ENCODE results near the gene PRKN.

PRKN gene

GRCh38 chr6:161747506-161747905 lies 980.1 kb downstream of the PRKN start:
- Histone ChIP-seq H3K27ac (ENCODE audit: insufficient read depth, low read depth, low read length, poor library complexity, severe bottlenecking) (no peak overlapping the region), H3K27me3 (ENCODE audit: control insufficient read depth, insufficient read depth, low read length, poor library complexity, severe bottlenecking) (no peaks in the 10 kb centered on the region)
- WGBS, 2 experiments = 86 to 87% methylated on average over 7 of the region's 7 CpGs

GRCh38 chr6:161745594-161746141 lies 981.9 kb downstream of the PRKN start:
- no peaks in the 10 kb centered on the region for H3K9me3 ChIP-seq (ENCODE audit: control insufficient read depth, low read length)
- H3K4me1 ChIP-seq (ENCODE audit: control insufficient read depth, insufficient read depth, low read length) = peaks cover 3% of the 10 kb centered on the region
- H3K4me3 ChIP-seq (ENCODE audit: insufficient read depth, low read depth, low read length) = no peak overlapping the region
- H3K36me3 ChIP-seq (ENCODE audit: control insufficient read depth, insufficient read depth, low read length) = no peaks in the 10 kb centered on the region
- no peaks in the 10 kb centered on the region for H3K27me3 ChIP-seq (ENCODE audit: control insufficient read depth, insufficient read depth, low read length, poor library complexity, severe bottlenecking)
- 80 to 89% methylated on average over 5 of the region's 5 CpGs for WGBS, 2 experiments
- no peak overlapping the region for H3K27ac ChIP-seq (ENCODE audit: insufficient read depth, low read depth, low read length, poor library complexity, severe bottlenecking)

More at GRCh38 chr6:161747506-161747905, 980.1 kb downstream of the PRKN start:
- H3K4me3 ChIP-seq (ENCODE audit: insufficient read depth, low read depth, low read length) = no peak overlapping the region
- H3K9me3 ChIP-seq (ENCODE audit: control insufficient read depth, low read length) = no peaks in the 10 kb centered on the region
- no peaks in the 10 kb centered on the region for H3K36me3 ChIP-seq (ENCODE audit: control insufficient read depth, insufficient read depth, low read length)
- H3K4me1 ChIP-seq (ENCODE audit: control insufficient read depth, insufficient read depth, low read length) = peaks cover 3% of the 10 kb centered on the region

GRCh38 chr6:161745128-161745527 lies 982.4 kb downstream of the PRKN start:
- no peaks in the 10 kb centered on the region for H3K9me3 ChIP-seq (ENCODE audit: control insufficient read depth, low read length)
- no peak overlapping the region for H3K4me3 ChIP-seq (ENCODE audit: insufficient read depth, low read depth, low read length)
- no peak overlapping the region for H3K27ac ChIP-seq (ENCODE audit: insufficient read depth, low read depth, low read length, poor library complexity, severe bottlenecking)
- H3K27me3 ChIP-seq (ENCODE audit: control insufficient read depth, insufficient read depth, low read length, poor library complexity, severe bottlenecking) = no peaks in the 10 kb centered on the region
- WGBS, 2 experiments = 88 to 93% methylated on average over 2 of the region's 2 CpGs
- no peaks in the 10 kb centered on the region for H3K36me3 ChIP-seq (ENCODE audit: control insufficient read depth, insufficient read depth, low read length)
- peaks cover 3% of the 10 kb centered on the region for H3K4me1 ChIP-seq (ENCODE audit: control insufficient read depth, insufficient read depth, low read length)

GRCh38 chr6:161744211-161745067 lies 983.1 kb downstream of the PRKN start:
- Histone ChIP-seq H3K9me3 (ENCODE audit: control insufficient read depth, low read length) (no peaks in the 10 kb centered on the region), H3K4me1 (ENCODE audit: control insufficient read depth, insufficient read depth, low read length) (peaks cover 2% of the 10 kb centered on the region), H3K27ac (ENCODE audit: insufficient read depth, low read depth, low read length, poor library complexity, severe bottlenecking) (no peak overlapping the region), H3K36me3 (ENCODE audit: control insufficient read depth, insufficient read depth, low read length) (no peaks in the 10 kb centered on the region), H3K4me3 (ENCODE audit: insufficient read depth, low read depth, low read length) (no peak overlapping the region), H3K27me3 (ENCODE audit: control insufficient read depth, insufficient read depth, low read length, poor library complexity, severe bottlenecking) (no peaks in the 10 kb centered on the region)
- WGBS, 2 experiments = 94 to 95% methylated on average over 13 of the region's 14 CpGs

GRCh38 chr6:161743509-161744178 lies 983.9 kb downstream of the PRKN start:
- H3K4me1 ChIP-seq (ENCODE audit: control insufficient read depth, insufficient read depth, low read length) = no peaks in the 10 kb centered on the region
- no peaks in the 10 kb centered on the region for H3K27me3 ChIP-seq (ENCODE audit: control insufficient read depth, insufficient read depth, low read length, poor library complexity, severe bottlenecking)
- no peaks in the 10 kb centered on the region for H3K9me3 ChIP-seq (ENCODE audit: control insufficient read depth, low read length)
- no peak overlapping the region for H3K4me3 ChIP-seq (ENCODE audit: insufficient read depth, low read depth, low read length)
- H3K27ac ChIP-seq (ENCODE audit: insufficient read depth, low read depth, low read length, poor library complexity, severe bottlenecking) = no peak overlapping the region
- 88 to 90% methylated on average over 15 of the region's 15 CpGs for WGBS, 2 experiments
- H3K36me3 ChIP-seq (ENCODE audit: control insufficient read depth, insufficient read depth, low read length) = no peaks in the 10 kb centered on the region

GRCh38 chr6:161740486-161740885 lies 987.1 kb downstream of the PRKN start:
- no peaks in the 10 kb centered on the region for H3K36me3 ChIP-seq (ENCODE audit: control insufficient read depth, insufficient read depth, low read length)
- 95% methylated on average over 7 of the region's 7 CpGs for WGBS, 2 experiments
- no peak overlapping the region for H3K27ac ChIP-seq (ENCODE audit: insufficient read depth, low read depth, low read length, poor library complexity, severe bottlenecking)
- no peaks in the 10 kb centered on the region for H3K4me1 ChIP-seq (ENCODE audit: control insufficient read depth, insufficient read depth, low read length)
- no peak overlapping the region for H3K4me3 ChIP-seq (ENCODE audit: insufficient read depth, low read depth, low read length)
- H3K9me3 ChIP-seq (ENCODE audit: control insufficient read depth, low read length) = no peaks in the 10 kb centered on the region
- H3K27me3 ChIP-seq (ENCODE audit: control insufficient read depth, insufficient read depth, low read length, poor library complexity, severe bottlenecking) = no peaks in the 10 kb centered on the region

- no peaks in the 10 kb centered on the region for H3K27me3 ChIP-seq (ENCODE audit: control insufficient read depth, insufficient read depth, low read length, poor library complexity, severe bottlenecking)
- H3K4me1 ChIP-seq (ENCODE audit: control insufficient read depth, insufficient read depth, low read length) = no peaks in the 10 kb centered on the region
- H3K9me3 ChIP-seq (ENCODE audit: control insufficient read depth, low read length) = no peaks in the 10 kb centered on the region
- WGBS, 2 experiments = 90 to 91% methylated on average over 6 of the region's 6 CpGs
- H3K4me3 ChIP-seq (ENCODE audit: insufficient read depth, low read depth, low read length) = no peak overlapping the region
- H3K36me3 ChIP-seq (ENCODE audit: control insufficient read depth, insufficient read depth, low read length) = no peaks in the 10 kb centered on the region
- H3K27ac ChIP-seq (ENCODE audit: insufficient read depth, low read depth, low read length, poor library complexity, severe bottlenecking) = no peak overlapping the region
Observed at GRCh38 chr6:161736781-161737292, 990.7 kb downstream of the PRKN start.

DNA sequence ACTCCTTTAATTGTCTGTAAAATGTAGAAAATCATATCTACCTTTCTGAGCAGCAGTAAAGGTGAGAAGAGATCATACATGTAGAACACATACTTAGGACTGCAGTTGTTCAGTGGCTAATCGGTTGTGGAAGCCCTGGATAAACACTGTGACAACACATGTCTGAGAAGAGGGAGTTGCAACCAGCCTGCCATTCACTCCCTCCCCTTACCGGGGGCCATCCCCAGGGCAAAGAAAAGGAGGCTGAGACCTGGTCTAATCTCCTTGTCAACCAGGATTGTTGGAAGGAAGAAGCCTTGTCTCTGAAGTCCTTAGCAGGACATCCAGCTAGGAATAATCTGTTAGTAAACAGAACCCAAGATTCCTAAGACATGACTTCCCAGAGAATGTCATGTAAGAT lies 991.2 kb downstream of the PRKN start:
- Histone ChIP-seq H3K27me3 (ENCODE audit: control insufficient read depth, insufficient read depth, low read length, poor library complexity, severe bottlenecking) (no peaks in the 10 kb centered on the region), H3K4me3 (ENCODE audit: insufficient read depth, low read depth, low read length) (no peak overlapping the region), H3K4me1 (ENCODE audit: control insufficient read depth, insufficient read depth, low read length) (no peaks in the 10 kb centered on the region), H3K27ac (ENCODE audit: insufficient read depth, low read depth, low read length, poor library complexity, severe bottlenecking) (no peak overlapping the region), H3K9me3 (ENCODE audit: control insufficient read depth, low read length) (no peaks in the 10 kb centered on the region), H3K36me3 (ENCODE audit: control insufficient read depth, insufficient read depth, low read length) (no peaks in the 10 kb centered on the region)
- 76 to 88% methylated on average over 2 of the region's 2 CpGs for WGBS, 2 experiments

DNA sequence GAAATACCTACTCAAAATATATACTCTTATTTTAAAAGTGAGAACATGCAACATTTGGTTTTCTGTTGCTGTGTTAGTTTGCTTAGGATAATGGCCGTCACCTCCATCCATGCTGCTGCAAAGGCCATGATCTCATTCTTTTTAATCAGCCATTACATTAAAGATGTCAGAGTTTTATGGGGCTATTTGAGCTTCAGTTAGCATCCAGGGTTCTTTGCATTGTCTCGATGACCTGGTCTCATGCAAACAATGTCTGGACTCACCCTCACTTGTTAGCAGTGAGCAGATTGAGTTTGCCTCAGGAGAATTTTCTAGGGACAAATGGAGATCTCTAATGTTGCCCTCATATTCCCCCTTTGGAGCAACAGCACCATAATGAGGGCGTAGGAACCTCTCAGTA lies 995.0 kb downstream of the PRKN start:
- Histone ChIP-seq H3K36me3 (ENCODE audit: control insufficient read depth, insufficient read depth, low read length) (no peaks in the 10 kb centered on the region), H3K9me3 (ENCODE audit: control insufficient read depth, low read length) (no peaks in the 10 kb centered on the region), H3K4me1 (ENCODE audit: control insufficient read depth, insufficient read depth, low read length) (no peaks in the 10 kb centered on the region), H3K27ac (ENCODE audit: insufficient read depth, low read depth, low read length, poor library complexity, severe bottlenecking) (no peak overlapping the region), H3K27me3 (ENCODE audit: control insufficient read depth, insufficient read depth, low read length, poor library complexity, severe bottlenecking) (no peaks in the 10 kb centered on the region), H3K4me3 (ENCODE audit: insufficient read depth, low read depth, low read length) (no peak overlapping the region)
- 95 to 97% methylated on average over 2 to 3 of the region's 3 CpGs for WGBS, 2 experiments
